Activated CD4-positive, alpha-beta T cell treated with anti-CD3 and anti-CD28 coated beads, Interleukin-10, Interleukin-2, amounts not matched to agents 100 ng/mL and 50 ng/mL, durations not matched to agents 16 hours and 8 hours (primary cell): ENCODE measurements around the gene RAB35.

Experiments used
- DNase-seq: peaks from one replicate; pipeline ENCODE4 v3.0.0-alpha.2; 2020

Gene RAB35

GRCh38 chr12:120102189-120103043 is 14.1 kb downstream of the RAB35 start:
- DNase-seq = no peak

GRCh38 chr12:120101617-120102016 is 14.9 kb downstream of the RAB35 start:
- DNase-seq = no peak

- no peak for DNase-seq
Observed at GRCh38 chr12:120101182-120101581, 15.4 kb downstream of the RAB35 start.

GRCh38 chr12:120100630-120101029 is 15.9 kb downstream of the RAB35 start:
- no peak for DNase-seq

- no peak for DNase-seq
Observed at GRCh38 chr12:120099738-120100137, 16.8 kb downstream of the RAB35 start.

GRCh38 chr12:120098756-120099470 is 17.6 kb downstream of the RAB35 start:
- DNase-seq = no peak

GRCh38 chr12:120096671-120097202 is 19.8 kb downstream of the RAB35 start:
- no peak for DNase-seq

- DNase-seq = no peak
Observed at GRCh38 chr12:120095736-120096135, 20.8 kb downstream of the RAB35 start.

GRCh38 chr12:120095331-120095730 is 21.2 kb downstream of the RAB35 start:
- DNase-seq = no peak

GRCh38 chr12:120094485-120094884 is 22.1 kb downstream of the RAB35 start:
- no peak for DNase-seq

- no peak for DNase-seq
Observed at GRCh38 chr12:120093592-120094355, 22.8 kb downstream of the RAB35 start.

GRCh38 chr12:120093336-120093591 is 23.3 kb downstream of the RAB35 start:
- no peak for DNase-seq

- DNase-seq = no peak
Observed at GRCh38 chr12:120092551-120093335, 23.8 kb downstream of the RAB35 start.

- no peak for DNase-seq
Observed at GRCh38 chr12:120091371-120092090, 25.0 kb downstream of the RAB35 start.

- DNase-seq = no peak
Observed at GRCh38 chr12:120090626-120091295, 25.8 kb downstream of the RAB35 start.

GRCh38 chr12:120090206-120090605 is 26.3 kb downstream of the RAB35 start:
- DNase-seq = no peak

GRCh38 chr12:120089796-120090195 is 26.8 kb downstream of the RAB35 start:
- no peak for DNase-seq

- DNase-seq = no peak
Observed at GRCh38 chr12:120089105-120089504, 27.4 kb downstream of the RAB35 start.

- DNase-seq = peak; percentile 100
Observed at GRCh38 chr12:120086801-120087621, 29.5 kb downstream of the RAB35 start.

GRCh38 chr12:120085920-120086645 is 30.5 kb downstream of the RAB35 start:
- no peak for DNase-seq
